ENCODE data around the gene IGSF8.

The IGSF8 gene

GRCh38 chr1:160137216-160137862 lies 38.9 kb upstream of the IGSF8 start:
- DNase-seq (ENCODE audit: low read depth) = no peak
- TF ChIP-seq CTCF (IDR thresholded peaks at IDR 0.05; ENCODE audit: control insufficient read depth, insufficient read depth, low read depth, low read length, missing control alignments) = no peak

GRCh38 chr1:160136926-160137200 lies 38.4 kb upstream of the IGSF8 start:
- no peak for DNase-seq (ENCODE audit: low read depth)
- H3K4me3 ChIP-seq (ENCODE audit: control insufficient read depth, low read depth, low read length) = no peak overlapping the region
- TF ChIP-seq CTCF (IDR thresholded peaks at IDR 0.05; ENCODE audit: control insufficient read depth, insufficient read depth, low read depth, low read length, missing control alignments) = no peak

More at GRCh38 chr1:160137216-160137862, 38.9 kb upstream of the IGSF8 start:
- no peak overlapping the region for H3K4me3 ChIP-seq (ENCODE audit: control insufficient read depth, low read depth, low read length)

GRCh38 chr1:160136121-160136925 lies 37.9 kb upstream of the IGSF8 start:
- no peak for DNase-seq (ENCODE audit: low read depth)
- no peak overlapping the region for H3K4me3 ChIP-seq (ENCODE audit: control insufficient read depth, low read depth, low read length)
- no peak for TF ChIP-seq CTCF (IDR thresholded peaks at IDR 0.05; ENCODE audit: control insufficient read depth, insufficient read depth, low read depth, low read length, missing control alignments)

- no peak for TF ChIP-seq CTCF (IDR thresholded peaks at IDR 0.05; ENCODE audit: control insufficient read depth, insufficient read depth, low read depth, low read length, missing control alignments)
- DNase-seq (ENCODE audit: low read depth) = no peak
- no peak overlapping the region for H3K4me3 ChIP-seq (ENCODE audit: control insufficient read depth, low read depth, low read length)
Measured at GRCh38 chr1:160134791-160135572, 36.6 kb upstream of the IGSF8 start.

- no peak for TF ChIP-seq CTCF (IDR thresholded peaks at IDR 0.05; ENCODE audit: control insufficient read depth, insufficient read depth, low read depth, low read length, missing control alignments)
- no peak overlapping the region for H3K4me3 ChIP-seq (ENCODE audit: control insufficient read depth, low read depth, low read length)
- no peak for DNase-seq (ENCODE audit: low read depth)
Measured at GRCh38 chr1:160133990-160134770, 35.8 kb upstream of the IGSF8 start.

Measured in AG09309 (cell line).